Kidney (tissue), 14 donors: ENCODE data around the gene TCF19. TPM values are rescaled to one million over a fixed set of nuclear protein-coding genes. Genes with fewer than 3 reads are reported as not detected.

Experiments
- DNase-seq, 5 donors: peaks; one replicate each; pipeline ENCODE4 v3.0.0-alpha.2; 2013 to 2020
- FAIRE-seq: peaks from 2 replicates; lab custom pipeline; 2012; peaks lifted over from hg19 to GRCh38; lab: Jason Lieb, UNC
- H3K27ac ChIP-seq, 2 donors: one replicate each; pipeline ENCODE4 v1.7.0; 2013; ENCODE audit warnings: low read depth in 2 of 2, low read length in 2 of 2, inconsistent platforms in 1 of 2
- H3K27me3 ChIP-seq: one replicate; pipeline ENCODE4 v1.7.1; 2013; ENCODE audit warnings: low read length, inconsistent platforms; ENCODE audit not compliant: control insufficient read depth, insufficient read depth
- H3K36me3 ChIP-seq, 3 donors: one replicate each; pipeline versions ENCODE4 v1.7.0 to v1.7.1; 2013; ENCODE audit warnings: low read length in 3 of 3, control low read depth in 1 of 3, inconsistent platforms in 1 of 3; ENCODE audit not compliant: insufficient read depth in 3 of 3, control insufficient read depth in 2 of 3
- H3K4me1 ChIP-seq, 3 donors: one replicate each; pipeline versions ENCODE4 v1.7.0 to v1.7.1; 2013; ENCODE audit warnings: low read length in 3 of 3, inconsistent platforms in 1 of 3, low read depth in 1 of 3; ENCODE audit not compliant: control insufficient read depth in 2 of 3, insufficient read depth in 2 of 3
- H3K4me3 ChIP-seq, 3 donors: one replicate each; pipeline versions ENCODE4 v1.7.0 to v1.8.1; 2013; ENCODE audit warnings: low read length in 3 of 3, control low read depth in 1 of 3, inconsistent platforms in 1 of 3
- H3K9ac ChIP-seq, 3 donors: one replicate each; pipeline versions ENCODE4 v1.7.0 to v1.7.1; 2013; ENCODE audit warnings: low read length in 3 of 3, control low read depth in 1 of 3, inconsistent platforms in 1 of 3
- H3K9me3 ChIP-seq, 3 donors: one replicate each; pipeline versions ENCODE4 v1.7.0 to v1.7.1; 2013; ENCODE audit warnings: low read length in 3 of 3, control low read depth in 1 of 3, inconsistent platforms in 1 of 3; ENCODE audit not compliant: control insufficient read depth in 2 of 3, insufficient read depth in 1 of 3
- intact Hi-C: fragments of 100-400 bp; cut with DNase I; formaldehyde crosslinking; loops from one replicate; pipeline ENCODE4 v1.11.1; 2022
- polyA plus RNA-seq: library from polyadenylated mRNA; stranded (reverse); fragments of 350-450 nt; fragmentation: Illumina TruSeq; extraction: RNeasy Lipid Tissue Mini Kit (QIAGEN cat#74804); gene quantifications from one replicate; pipeline ENCODE4 v1.2.3, GENCODE V29; 2014; ENCODE audit warnings: low read depth, low replicate concordance; ENCODE audit not compliant: insufficient read depth
- total RNA-seq: library from RNA; stranded (reverse); fragmentation: NEBNext Ultra II Directional; extraction: Animal tissue kit (Norgen Biotek cat#: 25700); gene quantifications from one replicate; pipeline ENCODE4 v1.2.1, GENCODE V29; 2021
- TF ChIP-seq, protein P1 (sequence below): IDR thresholded peaks from 3 replicates; pipeline ENCODE4 v1.5.1; 2012; ENCODE audit warnings: mild to moderate bottlenecking, moderate library complexity, borderline replicate concordance; ENCODE audit not compliant: insufficient read depth; ENCODE audit errors: extremely low read depth
- donor health status: control.
- donor health status: control.
- donor health status: control.
- donor health status: control.
- donor health status: control.
- donor health status: DM: yes; HTN: yes; CAD: no.
- donor health status: Normal renal cell carcinoma (clear cell type).

Gene TCF19
- total and polyA plus RNA-seq, 2 donors from 2014 or later, result 5.1 to 7.1 TPM

DNA sequence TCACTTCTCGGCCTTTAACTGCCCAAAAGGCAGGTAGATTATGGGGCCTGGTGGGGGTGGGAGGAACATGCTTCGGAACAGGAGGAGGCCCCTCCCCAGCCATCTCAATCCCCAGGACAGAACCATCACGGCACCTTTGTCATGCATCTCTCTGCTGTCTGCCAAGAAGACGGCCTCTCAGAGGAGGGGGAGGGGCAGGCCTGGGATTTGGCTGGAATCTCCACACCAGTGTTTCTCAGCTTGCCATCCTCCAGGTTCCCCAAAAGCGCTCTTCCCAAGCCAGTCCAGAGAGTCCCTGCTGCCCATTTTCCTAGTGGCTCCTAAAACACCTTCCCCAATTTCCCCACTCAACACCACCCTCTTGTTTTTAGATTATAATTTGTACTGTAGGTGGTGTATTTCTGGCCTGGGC, 14.6 kb downstream of the TCF19 start:
- FAIRE-seq (no peak), DNase-seq (no peak)
- TF ChIP-seq, protein P1, sequence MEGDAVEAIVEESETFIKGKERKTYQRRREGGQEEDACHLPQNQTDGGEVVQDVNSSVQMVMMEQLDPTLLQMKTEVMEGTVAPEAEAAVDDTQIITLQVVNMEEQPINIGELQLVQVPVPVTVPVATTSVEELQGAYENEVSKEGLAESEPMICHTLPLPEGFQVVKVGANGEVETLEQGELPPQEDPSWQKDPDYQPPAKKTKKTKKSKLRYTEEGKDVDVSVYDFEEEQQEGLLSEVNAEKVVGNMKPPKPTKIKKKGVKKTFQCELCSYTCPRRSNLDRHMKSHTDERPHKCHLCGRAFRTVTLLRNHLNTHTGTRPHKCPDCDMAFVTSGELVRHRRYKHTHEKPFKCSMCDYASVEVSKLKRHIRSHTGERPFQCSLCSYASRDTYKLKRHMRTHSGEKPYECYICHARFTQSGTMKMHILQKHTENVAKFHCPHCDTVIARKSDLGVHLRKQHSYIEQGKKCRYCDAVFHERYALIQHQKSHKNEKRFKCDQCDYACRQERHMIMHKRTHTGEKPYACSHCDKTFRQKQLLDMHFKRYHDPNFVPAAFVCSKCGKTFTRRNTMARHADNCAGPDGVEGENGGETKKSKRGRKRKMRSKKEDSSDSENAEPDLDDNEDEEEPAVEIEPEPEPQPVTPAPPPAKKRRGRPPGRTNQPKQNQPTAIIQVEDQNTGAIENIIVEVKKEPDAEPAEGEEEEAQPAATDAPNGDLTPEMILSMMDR, result no peak
- peaks cover 0 to 2% (median 0%) of the 10 kb centered on the region in 3 donors for H3K36me3 ChIP-seq
- peaks cover 0 to 20% (median 5%) of the 10 kb centered on the region in 3 donors for H3K4me1 ChIP-seq
- H3K4me3 ChIP-seq, result no peak overlapping the region
- H3K27me3 ChIP-seq, result no peaks in the 10 kb centered on the region
- H3K27ac ChIP-seq, result no peak overlapping the region
- H3K9me3 ChIP-seq, result no peaks in the 10 kb centered on the region
- intact Hi-C loops, result no loop called here
- H3K9ac ChIP-seq, result no peak overlapping the region

DNA sequence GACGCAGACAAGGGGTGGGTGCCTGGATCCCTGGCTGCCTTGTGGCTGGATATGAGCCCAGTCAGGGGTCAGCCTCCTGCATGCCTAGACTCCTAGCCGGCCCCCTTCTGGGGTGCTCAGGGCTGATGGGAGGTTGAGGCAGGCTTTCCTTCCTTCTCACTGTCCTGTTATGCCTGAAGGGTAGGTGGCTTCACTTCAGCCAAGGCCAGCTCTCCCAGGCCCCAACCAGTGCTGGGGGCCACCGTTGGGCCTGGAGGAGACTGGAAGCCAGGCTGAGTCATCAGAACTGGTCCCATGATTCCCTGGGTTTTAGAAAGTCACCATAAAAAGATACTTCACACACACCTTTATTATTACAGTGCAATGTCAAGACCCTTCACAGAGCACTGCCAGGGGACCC, 15.0 kb downstream of the TCF19 start:
- Histone ChIP-seq H3K9me3 (no peaks in the 10 kb centered on the region), H3K4me1 (peaks cover 0 to 23% (median 5%) of the 10 kb centered on the region in 3 donors), H3K36me3 (peaks cover 0 to 2% (median 0%) of the 10 kb centered on the region in 3 donors), H3K4me3 (no peak overlapping the region), H3K27ac (no peak overlapping the region), H3K9ac (no peak overlapping the region), H3K27me3 (no peaks in the 10 kb centered on the region)
- DNase-seq (no peak), FAIRE-seq (no peak)
- intact Hi-C loops, result no loop called here
- TF ChIP-seq, protein P1, result no peak

DNA sequence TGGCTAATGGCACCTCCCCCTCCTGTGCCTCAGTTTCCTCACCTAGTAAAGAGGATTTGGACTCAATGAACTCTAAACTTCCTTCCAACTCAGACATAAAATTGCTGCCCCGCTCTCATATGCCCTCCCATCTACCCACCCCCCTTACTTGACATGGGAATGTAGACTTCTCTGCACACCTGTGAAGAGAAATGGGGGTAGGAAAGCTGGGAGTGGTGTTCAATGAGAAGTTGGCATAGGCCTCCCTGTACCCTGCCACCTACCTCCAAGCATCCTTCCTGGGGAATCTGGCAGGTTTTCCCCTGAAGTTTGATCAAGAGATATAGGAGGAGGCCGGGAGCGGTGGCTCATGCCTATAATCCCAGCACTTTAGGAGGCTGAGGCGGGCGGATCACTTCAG, 16.0 kb downstream of the TCF19 start:
- TF ChIP-seq, protein P1, result no peak
- no peak overlapping the region for H3K4me3 ChIP-seq
- H3K36me3 ChIP-seq, result peaks cover 0 to 2% (median 0%) of the 10 kb centered on the region in 3 donors
- DNase-seq (no peak), FAIRE-seq (no peak)
- H3K4me1 ChIP-seq, result peaks cover 0 to 25% (median 0%) of the 10 kb centered on the region in 3 donors
- no peak overlapping the region for H3K9ac ChIP-seq
- intact Hi-C loops, result no loop called here
- no peaks in the 10 kb centered on the region for H3K9me3 ChIP-seq
- no peak overlapping the region for H3K27ac ChIP-seq
- no peaks in the 10 kb centered on the region for H3K27me3 ChIP-seq

DNA sequence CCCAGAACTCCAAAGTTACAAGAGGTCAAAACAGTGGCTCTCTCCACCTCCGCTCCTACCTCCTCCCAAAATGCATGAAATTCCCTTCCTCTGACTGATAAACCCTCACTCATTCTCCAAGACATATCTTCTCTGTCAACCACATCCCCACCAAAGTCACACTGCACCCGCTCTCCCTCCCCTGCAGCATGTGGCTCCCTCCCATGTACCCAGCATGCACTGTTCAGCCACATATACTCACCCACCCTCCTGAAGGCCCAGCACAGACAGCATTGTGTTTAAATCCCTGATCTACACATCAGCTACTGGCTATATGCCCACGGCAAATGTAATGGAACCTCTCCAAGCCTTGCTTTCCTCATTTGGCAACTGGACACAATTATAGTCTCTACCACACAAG, 17.6 kb downstream of the TCF19 start:
- intact Hi-C loops, result no loop called here
- TF ChIP-seq, protein P1, result no peak
- no peaks in the 10 kb centered on the region for H3K9me3 ChIP-seq
- no peak overlapping the region for H3K4me3 ChIP-seq
- DNase-seq (peak in 1 of 5 donors; percentile 16), FAIRE-seq (no peak)
- no peak overlapping the region for H3K9ac ChIP-seq
- H3K27ac ChIP-seq, result no peak overlapping the region
- H3K36me3 ChIP-seq, result peaks cover 0 to 4% (median 0%) of the 10 kb centered on the region in 3 donors
- H3K27me3 ChIP-seq, result no peaks in the 10 kb centered on the region
- H3K4me1 ChIP-seq, result peaks cover 0 to 24% (median 0%) of the 10 kb centered on the region in 3 donors
